ENCODE data around the gene OR10J4. TPM values are rescaled to one million over a fixed set of nuclear protein-coding genes. Genes with fewer than 3 reads are reported as not detected.

Gene OR10J4
- polyA plus RNA-seq, 2 of the 4 experiments (the other 2 are of a cell fraction), result not detected

DNA sequence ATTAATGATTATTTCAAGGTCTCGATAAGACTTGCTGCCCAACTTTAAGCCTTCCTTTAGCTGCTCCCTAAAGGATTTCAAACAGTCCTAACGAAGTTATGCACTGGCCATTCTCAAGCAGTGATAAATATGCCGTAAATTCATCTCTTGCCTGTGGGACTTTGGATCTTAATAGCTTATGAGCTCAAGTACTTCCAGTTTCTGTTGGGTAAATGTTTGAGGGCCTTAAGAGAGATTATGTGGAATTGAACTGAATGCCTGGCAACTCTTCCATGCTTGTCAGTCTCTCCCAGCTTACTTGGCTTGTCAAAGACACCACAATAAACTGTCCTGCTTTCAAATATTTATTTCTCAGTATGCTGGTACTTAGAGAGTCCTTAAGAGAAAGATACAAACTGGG lies 3.5 kb upstream of the OR10J4 start:
- H3K4me3 ChIP-seq, result no peak overlapping the region
- ChIA-PET POLR2A (no interaction called here), CTCF (interaction anchor here (1.0 to 1.5 kb wide), 2 partner anchors 130 to 174 kb away, joined by 3 read pairs; no protein-coding TSS in a partner anchor)
- peaks cover 13% of the 10 kb centered on the region for H3K4me1 ChIP-seq
- FAIRE-seq (no peak), DNase-seq (ENCODE audit: low read depth in 1 of 2, low spot score in 1 of 2) (no peak), ATAC-seq (no peak)
- 53% methylated on average over 3 of the region's 3 CpGs for WGBS (ENCODE audit: missing lambda C conversion rate)
- peak overlapping the region; percentile 9 to 51; a peak in 4 of 6 replicates for H3K27ac ChIP-seq
- H3K9me3 ChIP-seq, result no peaks in the 10 kb centered on the region
- H3K4me2 ChIP-seq, result no peak overlapping the region
- TF ChIP-seq, protein P1, sequence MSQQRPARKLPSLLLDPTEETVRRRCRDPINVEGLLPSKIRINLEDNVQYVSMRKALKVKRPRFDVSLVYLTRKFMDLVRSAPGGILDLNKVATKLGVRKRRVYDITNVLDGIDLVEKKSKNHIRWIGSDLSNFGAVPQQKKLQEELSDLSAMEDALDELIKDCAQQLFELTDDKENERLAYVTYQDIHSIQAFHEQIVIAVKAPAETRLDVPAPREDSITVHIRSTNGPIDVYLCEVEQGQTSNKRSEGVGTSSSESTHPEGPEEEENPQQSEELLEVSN (IDR thresholded peaks at IDR 0.05; ENCODE audit: borderline replicate concordance, low read depth), result no peak
- TF ChIP-seq RFX5 (IDR thresholded peaks at IDR 0.05) (no peak), KDM5A (IDR thresholded peaks at IDR 0.05) (no peak), MAFK (IDR thresholded peaks at IDR 0.05; ENCODE audit: partially characterized antibody) (no peak), CBX2 (IDR thresholded peaks at IDR 0.05; ENCODE audit: borderline replicate concordance, low read depth) (no peak), TFCP2L1 (CRISPR knock-in tag; IDR thresholded peaks at IDR 0.05) (no peak), HOXB13 (CRISPR knock-in tag; IDR thresholded peaks at IDR 0.05; ENCODE audit: low read depth) (no peak), EHMT2 (IDR thresholded peaks at IDR 0.05; ENCODE audit: low read depth) (no peak), FOSL2 (IDR thresholded peaks at IDR 0.05) (no peak), FOSL2 (CRISPR knock-in tag; IDR thresholded peaks at IDR 0.05) (no peak)
- TF ChIP-seq, protein P2, sequence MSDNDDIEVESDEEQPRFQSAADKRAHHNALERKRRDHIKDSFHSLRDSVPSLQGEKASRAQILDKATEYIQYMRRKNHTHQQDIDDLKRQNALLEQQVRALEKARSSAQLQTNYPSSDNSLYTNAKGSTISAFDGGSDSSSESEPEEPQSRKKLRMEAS (IDR thresholded peaks at IDR 0.05), result no peak

DNA sequence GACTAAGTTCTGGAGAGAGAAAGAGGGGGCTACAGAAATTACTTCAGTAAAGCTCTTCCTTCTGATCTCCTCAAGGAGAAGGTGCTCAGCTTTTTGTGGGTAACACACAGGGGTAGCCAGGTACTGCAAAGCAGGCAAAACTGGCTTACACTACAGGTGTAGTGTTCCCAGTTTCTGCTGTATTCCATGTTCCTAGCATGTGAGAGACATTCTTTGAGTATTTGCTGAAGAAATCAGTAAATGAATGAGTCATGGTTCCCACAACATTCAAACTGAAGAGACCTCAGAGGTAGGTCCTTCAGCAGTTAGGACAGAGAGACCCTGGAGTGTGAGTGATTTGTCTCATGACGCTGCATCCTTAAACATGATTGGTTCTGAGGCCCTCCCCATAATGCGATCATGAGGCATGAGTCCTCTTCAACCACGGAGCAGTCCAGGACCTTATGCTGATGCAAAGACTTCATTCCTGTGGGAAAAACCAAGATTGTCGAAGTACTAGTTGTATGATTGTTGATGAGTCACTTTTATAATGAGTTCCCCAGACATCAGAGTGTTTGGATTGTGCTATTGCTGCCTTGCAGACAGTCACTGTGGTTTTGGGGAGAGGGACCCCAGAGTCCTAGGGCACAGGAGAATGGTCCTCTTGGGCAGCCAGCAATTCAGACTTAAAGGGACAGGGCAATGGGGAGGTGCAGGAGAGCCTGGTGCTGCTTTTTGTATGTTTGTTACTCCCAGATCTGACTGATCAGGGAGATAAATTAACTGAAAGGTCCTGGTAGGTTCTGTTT lies 2.7 kb upstream of the OR10J4 start:
- ATAC-seq (peak; percentile 73 to 81), FAIRE-seq (no peak), DNase-seq (ENCODE audit: low read depth in 1 of 2, low spot score in 1 of 2) (peak; percentile 2 to 39)
- ChIA-PET CTCF (interaction anchor here (1.0 to 1.5 kb wide), 2 partner anchors 131 to 175 kb away, joined by 3 read pairs; no protein-coding TSS in a partner anchor), POLR2A (no interaction called here)
- peak overlapping the region; percentile 39; the same call in 1 of the 3 replicates for H3K4me2 ChIP-seq
- TF ChIP-seq FOSL2 (IDR thresholded peaks at IDR 0.05) (no peak), FOSL2 (CRISPR knock-in tag; IDR thresholded peaks at IDR 0.05) (peak; percentile 18; the same call in 1 of the 2 replicates)
- TF ChIP-seq, protein P1 (IDR thresholded peaks at IDR 0.05; ENCODE audit: borderline replicate concordance, low read depth), result no peak
- 34% methylated on average over 4 of the region's 4 CpGs for WGBS (ENCODE audit: missing lambda C conversion rate)
- peak overlapping the region; percentile 31 to 51; a peak in 4 of 6 replicates for H3K27ac ChIP-seq
- H3K4me3 ChIP-seq, result no peak overlapping the region
- H3K9me3 ChIP-seq, result no peaks in the 10 kb centered on the region
- H3K4me1 ChIP-seq, result peaks cover 13% of the 10 kb centered on the region

- no peak for FAIRE-seq
- no peak overlapping the region for H3K4me3 ChIP-seq
- ATAC-seq, result no peak
- CTCF ChIA-PET, result no interaction called here
- no peaks in the 10 kb centered on the region for H3K9me3 ChIP-seq
- H3K4me2 ChIP-seq, result no peak overlapping the region
- TF ChIP-seq BHLHE40 (IDR thresholded peaks at IDR 0.05; ENCODE audit: low read depth, low read length) (no peak), POLR2AphosphoS2 (conservative IDR thresholded peaks at IDR 0.05; ENCODE audit: low read length) (no peak), CEBPB (IDR thresholded peaks at IDR 0.05) (no peak), SREBF2 (IDR thresholded peaks at IDR 0.05) (no peak), FOSB (CRISPR knock-in tag; IDR thresholded peaks at IDR 0.05) (no peak), ZSCAN20 (CRISPR knock-in tag; IDR thresholded peaks at IDR 0.05) (no peak), RCOR1 (IDR thresholded peaks at IDR 0.05; ENCODE audit: low read depth, low read length) (no peak), MYC (IDR thresholded peaks at IDR 0.05; ENCODE audit: borderline replicate concordance, low read length) (no peak), HDAC2 (IDR thresholded peaks at IDR 0.05) (no peak), ZC3H11A (IDR thresholded peaks at IDR 0.05) (no peak), HEYL (CRISPR knock-in tag; IDR thresholded peaks at IDR 0.05) (no peak), SMC3 (IDR thresholded peaks at IDR 0.05) (no peak), HOXA7 (CRISPR knock-in tag; IDR thresholded peaks at IDR 0.05) (no peak)
- 55% methylated on average over 6 of the region's 6 CpGs for WGBS (ENCODE audit: missing lambda C conversion rate)
- no peak for DNase-seq (ENCODE audit: low read depth in 1 of 2, low spot score in 1 of 2)
- H3K27ac ChIP-seq, result no peak overlapping the region
- POLR2A ChIA-PET, result no interaction called here
- H3K4me1 ChIP-seq, result peaks cover 13% of the 10 kb centered on the region
Measured at GRCh38 chr1:159430985-159431384, 1.0 kb upstream of the OR10J4 start.
